Body of pancreas (tissue), 4 donors: ENCODE data around the gene HYCC2.
A peak's percentile ranks its signal among the peaks of the same experiment; 100 is the strongest.

Experiments used
- POLR2A ChIP-seq, 3 donors: fragments of 450-650 bp; IDR thresholded peaks; one replicate each; pipeline ENCODE4 v1.6.1; 2016; ENCODE audit warnings: antibody characterized with exemption in 3 of 3, mild to moderate bottlenecking in 2 of 3
- TF ChIP-seq, protein P1 (sequence below), 7 experiments: fragments of 450-650 bp in 4 of 7; fragments of 200-600 bp in 3 of 7; sonication (generic) in 3 of 7; IDR thresholded peaks; one replicate each; pipeline ENCODE4 v1.5.1; 2016 to 2019; ENCODE audit warnings: antibody characterized with exemption in 7 of 7

DNA sequence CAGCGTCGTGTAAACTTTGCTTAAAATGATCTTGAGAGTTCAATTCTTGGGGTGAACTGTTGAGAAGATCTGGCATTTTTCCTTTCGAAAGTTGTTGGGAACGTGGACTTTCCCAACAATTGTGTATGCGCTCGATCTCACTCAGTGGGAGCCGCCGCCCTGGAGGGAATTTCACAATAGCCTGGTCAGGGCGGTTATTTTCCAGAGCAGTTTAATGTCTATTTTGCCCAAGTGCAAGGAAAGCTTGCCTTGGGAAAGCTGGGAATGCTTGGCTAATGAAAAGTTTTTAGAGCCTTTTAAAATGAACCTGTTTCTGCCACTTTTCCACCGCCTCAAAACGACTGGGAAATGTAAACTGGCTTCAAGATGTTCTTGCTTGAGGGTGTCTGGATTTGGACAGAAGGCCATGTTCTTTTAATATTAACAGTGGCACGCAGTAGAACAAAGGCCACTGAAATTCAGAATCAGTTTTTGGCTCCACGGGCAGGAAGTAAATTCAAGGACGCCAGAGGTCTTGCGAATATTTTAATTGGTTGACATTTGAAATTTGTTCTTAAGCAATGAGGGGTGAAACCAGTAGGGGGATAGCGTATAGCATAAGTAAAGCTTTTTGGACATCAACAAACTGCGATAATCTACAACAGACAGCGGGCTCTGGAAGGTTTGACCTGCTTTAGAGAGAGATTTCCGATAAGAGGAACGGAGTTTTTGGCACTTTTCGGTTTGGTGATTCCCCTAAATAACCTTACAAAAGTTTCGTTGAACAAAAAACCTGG lies 45.7 kb upstream of the HYCC2 start:
- TF ChIP-seq, protein P1, sequence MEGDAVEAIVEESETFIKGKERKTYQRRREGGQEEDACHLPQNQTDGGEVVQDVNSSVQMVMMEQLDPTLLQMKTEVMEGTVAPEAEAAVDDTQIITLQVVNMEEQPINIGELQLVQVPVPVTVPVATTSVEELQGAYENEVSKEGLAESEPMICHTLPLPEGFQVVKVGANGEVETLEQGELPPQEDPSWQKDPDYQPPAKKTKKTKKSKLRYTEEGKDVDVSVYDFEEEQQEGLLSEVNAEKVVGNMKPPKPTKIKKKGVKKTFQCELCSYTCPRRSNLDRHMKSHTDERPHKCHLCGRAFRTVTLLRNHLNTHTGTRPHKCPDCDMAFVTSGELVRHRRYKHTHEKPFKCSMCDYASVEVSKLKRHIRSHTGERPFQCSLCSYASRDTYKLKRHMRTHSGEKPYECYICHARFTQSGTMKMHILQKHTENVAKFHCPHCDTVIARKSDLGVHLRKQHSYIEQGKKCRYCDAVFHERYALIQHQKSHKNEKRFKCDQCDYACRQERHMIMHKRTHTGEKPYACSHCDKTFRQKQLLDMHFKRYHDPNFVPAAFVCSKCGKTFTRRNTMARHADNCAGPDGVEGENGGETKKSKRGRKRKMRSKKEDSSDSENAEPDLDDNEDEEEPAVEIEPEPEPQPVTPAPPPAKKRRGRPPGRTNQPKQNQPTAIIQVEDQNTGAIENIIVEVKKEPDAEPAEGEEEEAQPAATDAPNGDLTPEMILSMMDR (IDR thresholded peaks at IDR 0.05), result peak in 6 of 7 experiments; percentile 18 to 74 (median 64)
- TF ChIP-seq POLR2A (IDR thresholded peaks at IDR 0.05), result peak; percentile 40 to 87 (median 80)
